GM19438 (cell line): ENCODE measurements around the gene HYDIN.
"Not testable (repeated sequence)": the region's sequence is repeated elsewhere in the genome, so short reads cannot be mapped to it uniquely, and the experiment has no call there.

Experiments used
- ATAC-seq: cut with Tn5 transposase; IDR thresholded peaks from one replicate; pipeline ENCODE4 v1.9.1; 2021; ENCODE audit warnings: low read depth; ENCODE audit not compliant: unreplicated experiment

The HYDIN gene

GRCh38 chr16:70884652-70885051 lies 345.9 kb downstream of the HYDIN start:
- not testable (repeated sequence) for ATAC-seq

GRCh38 chr16:70882311-70882710 lies 348.2 kb downstream of the HYDIN start:
- ATAC-seq, result not testable (repeated sequence)

GRCh38 chr16:70877895-70878294 lies 352.6 kb downstream of the HYDIN start:
- not testable (repeated sequence) for ATAC-seq

- ATAC-seq, result not testable (repeated sequence)
Observed at GRCh38 chr16:70876442-70876841, 354.1 kb downstream of the HYDIN start.

GRCh38 chr16:70864698-70865097 lies 365.8 kb downstream of the HYDIN start:
- ATAC-seq, result not testable (repeated sequence)

- not testable (repeated sequence) for ATAC-seq
Observed at GRCh38 chr16:70861996-70862395, 368.5 kb downstream of the HYDIN start.

- ATAC-seq, result not testable (repeated sequence)
Observed at GRCh38 chr16:70851299-70851698, 379.2 kb downstream of the HYDIN start.

- ATAC-seq, result not testable (repeated sequence)
Observed at GRCh38 chr16:70823498-70824118, 406.9 kb downstream of the HYDIN start.

- ATAC-seq, result not testable (repeated sequence)
Observed at GRCh38 chr16:70822734-70823133, 407.8 kb downstream of the HYDIN start.

GRCh38 chr16:70818088-70818487 lies 412.4 kb downstream of the HYDIN start:
- ATAC-seq, result not testable (repeated sequence)

GRCh38 chr16:70809392-70810060 lies 421.0 kb downstream of the HYDIN start:
- no peak for ATAC-seq

GRCh38 chr16:70808371-70808770 lies 422.2 kb downstream of the HYDIN start:
- ATAC-seq, result no peak

GRCh38 chr16:70805787-70806186 lies 424.7 kb downstream of the HYDIN start:
- no peak for ATAC-seq

GRCh38 chr16:70805380-70805779 lies 425.1 kb downstream of the HYDIN start:
- no peak for ATAC-seq

GRCh38 chr16:70804734-70805169 lies 425.8 kb downstream of the HYDIN start:
- no peak for ATAC-seq

- no peak for ATAC-seq
Observed at GRCh38 chr16:70804153-70804733, 426.3 kb downstream of the HYDIN start.

GRCh38 chr16:70803319-70803718 lies 427.2 kb downstream of the HYDIN start:
- no peak for ATAC-seq

GRCh38 chr16:70801611-70802010 lies 428.9 kb downstream of the HYDIN start:
- ATAC-seq, result no peak

- ATAC-seq, result peak; percentile 98
Observed at GRCh38 chr16:70800781-70801480, 429.6 kb downstream of the HYDIN start, which contains the start of gene VAC14. TSS of gene VAC14 (minus strand) at chr16:70801158. CDS start at chr16:70800900, 258 bp downstream.

- ATAC-seq, result no peak
Observed at GRCh38 chr16:70800311-70800710, 430.2 kb downstream of the HYDIN start.

GRCh38 chr16:70796301-70796700 lies 434.2 kb downstream of the HYDIN start:
- no peak for ATAC-seq
